NB4 (cell line): ENCODE measurements around the gene DNAJB12.

Source experiments
- MAX ChIP-seq: IDR thresholded peaks from 2 replicates; pipeline ENCODE4 v1.6.1; 2011; ENCODE audit warnings: low read depth, low read length
- MYC ChIP-seq: IDR thresholded peaks from 2 replicates; pipeline ENCODE4 v1.6.1; 2011; ENCODE audit warnings: low read depth, low read length
- POLR2A ChIP-seq: IDR thresholded peaks from 2 replicates; pipeline ENCODE4 v1.6.1; 2011; ENCODE audit warnings: mild to moderate bottlenecking; ENCODE audit not compliant: insufficient read length; ENCODE audit errors: extremely low read depth
- TF ChIP-seq, protein P1 (sequence below): IDR thresholded peaks from one replicate; pipeline ENCODE4 v1.5.1; 2012; ENCODE audit warnings: low read depth, low read length

- TF ChIP-seq, protein P1, sequence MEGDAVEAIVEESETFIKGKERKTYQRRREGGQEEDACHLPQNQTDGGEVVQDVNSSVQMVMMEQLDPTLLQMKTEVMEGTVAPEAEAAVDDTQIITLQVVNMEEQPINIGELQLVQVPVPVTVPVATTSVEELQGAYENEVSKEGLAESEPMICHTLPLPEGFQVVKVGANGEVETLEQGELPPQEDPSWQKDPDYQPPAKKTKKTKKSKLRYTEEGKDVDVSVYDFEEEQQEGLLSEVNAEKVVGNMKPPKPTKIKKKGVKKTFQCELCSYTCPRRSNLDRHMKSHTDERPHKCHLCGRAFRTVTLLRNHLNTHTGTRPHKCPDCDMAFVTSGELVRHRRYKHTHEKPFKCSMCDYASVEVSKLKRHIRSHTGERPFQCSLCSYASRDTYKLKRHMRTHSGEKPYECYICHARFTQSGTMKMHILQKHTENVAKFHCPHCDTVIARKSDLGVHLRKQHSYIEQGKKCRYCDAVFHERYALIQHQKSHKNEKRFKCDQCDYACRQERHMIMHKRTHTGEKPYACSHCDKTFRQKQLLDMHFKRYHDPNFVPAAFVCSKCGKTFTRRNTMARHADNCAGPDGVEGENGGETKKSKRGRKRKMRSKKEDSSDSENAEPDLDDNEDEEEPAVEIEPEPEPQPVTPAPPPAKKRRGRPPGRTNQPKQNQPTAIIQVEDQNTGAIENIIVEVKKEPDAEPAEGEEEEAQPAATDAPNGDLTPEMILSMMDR: no peak
- TF ChIP-seq POLR2A: no peak
- TF ChIP-seq MAX: no peak
- no peak for TF ChIP-seq MYC
Measured at GRCh38 chr10:72365106-72365895, 10.6 kb upstream of the DNAJB12 start.
